Osteoblast (primary cell): ENCODE measurements around the gene FOXM1. TPM values are rescaled to one million over a fixed set of nuclear protein-coding genes. Genes with fewer than 3 reads are reported as not detected.

Experiments used
- DNase-seq: peaks from one replicate; pipeline ENCODE4 v3.0.0; 2011; ENCODE audit warnings: low spot score, mixed read lengths; ENCODE audit not compliant: insufficient read length; ENCODE audit errors: missing footprints
- H2AFZ ChIP-seq: 2 replicates; pipeline ENCODE4 v1.6.0; 2011; ENCODE audit warnings: mild to moderate bottlenecking, low read length
- H3K27ac ChIP-seq: 2 replicates; pipeline ENCODE4 v1.5.1; 2011; ENCODE audit warnings: mild to moderate bottlenecking, low read depth, low read length, moderate library complexity
- H3K27me3 ChIP-seq: 2 replicates; pipeline ENCODE4 v1.6.0; 2012; ENCODE audit warnings: mild to moderate bottlenecking, control low read depth, inconsistent platforms, low read length, moderate library complexity; ENCODE audit not compliant: insufficient read depth
- H3K36me3 ChIP-seq: 2 replicates; pipeline ENCODE4 v1.5.1; 2011; ENCODE audit warnings: mild to moderate bottlenecking, low read length, control low read depth, moderate library complexity; ENCODE audit not compliant: insufficient read depth
- H3K4me1 ChIP-seq: 2 replicates; pipeline ENCODE4 v1.5.1; 2011; ENCODE audit warnings: mild to moderate bottlenecking, low read length, control low read depth, moderate library complexity; ENCODE audit not compliant: insufficient read depth
- H3K4me2 ChIP-seq: 2 replicates; pipeline ENCODE4 v1.6.0; 2011; ENCODE audit warnings: mild to moderate bottlenecking, low read length; ENCODE audit not compliant: insufficient read depth
- H3K4me3 ChIP-seq: fragments of 200-600 bp; sonication (generic); 3 replicates; pipeline ENCODE4 v1.5.1; 2012; ENCODE audit warnings: mild to moderate bottlenecking, low read length, inconsistent platforms; ENCODE audit not compliant: insufficient read depth
- H3K79me2 ChIP-seq: 2 replicates; pipeline ENCODE4 v1.6.0; 2012; ENCODE audit warnings: mild to moderate bottlenecking, low read length, control low read depth, inconsistent platforms; ENCODE audit not compliant: insufficient read depth
- H3K9me3 ChIP-seq: 2 replicates; pipeline ENCODE4 v1.5.1; 2011; ENCODE audit warnings: low read depth, low read length, control low read depth
- H4K20me1 ChIP-seq: 2 replicates; pipeline ENCODE4 v1.6.0; 2012; ENCODE audit warnings: mild to moderate bottlenecking, low read length, control low read depth; ENCODE audit not compliant: insufficient read depth
- total RNA-seq: library from RNA; depleted of rRNA; stranded (reverse); fragments of >200 nt; gene quantifications from 2 replicates; pipeline ENCODE4 v1.2.3, GENCODE V29; 2012
- TF ChIP-seq, protein P1 (sequence below): IDR thresholded peaks from 2 replicates; pipeline ENCODE4 v1.5.1; 2011; ENCODE audit warnings: mild to moderate bottlenecking, low read depth, low read length, moderate library complexity; ENCODE audit errors: extremely low read depth

The FOXM1 gene
- total RNA-seq, 1 donor = 3.3 TPM

DNA sequence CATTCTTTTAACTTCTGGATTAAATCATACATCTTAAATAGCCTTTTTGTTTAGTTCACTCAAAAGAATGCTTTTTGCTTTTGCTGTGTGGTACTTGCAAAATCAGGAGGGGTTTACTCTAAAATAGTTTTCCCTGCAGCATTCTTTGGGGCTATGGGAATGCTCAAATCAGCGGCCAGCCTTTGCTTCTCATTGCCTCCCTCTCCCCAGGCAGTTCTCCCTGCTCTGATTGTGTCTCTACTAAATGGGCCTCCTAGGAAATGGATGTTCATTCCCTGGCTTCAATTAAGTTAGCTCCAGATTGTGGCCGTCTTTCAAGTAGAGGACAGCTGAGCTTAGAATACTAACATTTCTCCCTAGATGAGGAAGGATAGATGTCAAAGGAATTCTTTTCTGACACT is 18.1 kb upstream of the FOXM1 start:
- Histone ChIP-seq H3K36me3 (peaks cover 3% of the 10 kb centered on the region), H3K27ac (no peak overlapping the region), H4K20me1 (peaks cover 40% of the 10 kb centered on the region), H2AFZ (no peak overlapping the region), H3K9me3 (no peaks in the 10 kb centered on the region), H3K79me2 (peaks cover 88% of the 10 kb centered on the region), H3K4me2 (no peak overlapping the region), H3K4me3 (no peak overlapping the region), H3K4me1 (peaks cover 31% of the 10 kb centered on the region), H3K27me3 (no peaks in the 10 kb centered on the region)
- DNase-seq = peak; percentile 52
- TF ChIP-seq, protein P1, sequence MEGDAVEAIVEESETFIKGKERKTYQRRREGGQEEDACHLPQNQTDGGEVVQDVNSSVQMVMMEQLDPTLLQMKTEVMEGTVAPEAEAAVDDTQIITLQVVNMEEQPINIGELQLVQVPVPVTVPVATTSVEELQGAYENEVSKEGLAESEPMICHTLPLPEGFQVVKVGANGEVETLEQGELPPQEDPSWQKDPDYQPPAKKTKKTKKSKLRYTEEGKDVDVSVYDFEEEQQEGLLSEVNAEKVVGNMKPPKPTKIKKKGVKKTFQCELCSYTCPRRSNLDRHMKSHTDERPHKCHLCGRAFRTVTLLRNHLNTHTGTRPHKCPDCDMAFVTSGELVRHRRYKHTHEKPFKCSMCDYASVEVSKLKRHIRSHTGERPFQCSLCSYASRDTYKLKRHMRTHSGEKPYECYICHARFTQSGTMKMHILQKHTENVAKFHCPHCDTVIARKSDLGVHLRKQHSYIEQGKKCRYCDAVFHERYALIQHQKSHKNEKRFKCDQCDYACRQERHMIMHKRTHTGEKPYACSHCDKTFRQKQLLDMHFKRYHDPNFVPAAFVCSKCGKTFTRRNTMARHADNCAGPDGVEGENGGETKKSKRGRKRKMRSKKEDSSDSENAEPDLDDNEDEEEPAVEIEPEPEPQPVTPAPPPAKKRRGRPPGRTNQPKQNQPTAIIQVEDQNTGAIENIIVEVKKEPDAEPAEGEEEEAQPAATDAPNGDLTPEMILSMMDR = no peak

DNA sequence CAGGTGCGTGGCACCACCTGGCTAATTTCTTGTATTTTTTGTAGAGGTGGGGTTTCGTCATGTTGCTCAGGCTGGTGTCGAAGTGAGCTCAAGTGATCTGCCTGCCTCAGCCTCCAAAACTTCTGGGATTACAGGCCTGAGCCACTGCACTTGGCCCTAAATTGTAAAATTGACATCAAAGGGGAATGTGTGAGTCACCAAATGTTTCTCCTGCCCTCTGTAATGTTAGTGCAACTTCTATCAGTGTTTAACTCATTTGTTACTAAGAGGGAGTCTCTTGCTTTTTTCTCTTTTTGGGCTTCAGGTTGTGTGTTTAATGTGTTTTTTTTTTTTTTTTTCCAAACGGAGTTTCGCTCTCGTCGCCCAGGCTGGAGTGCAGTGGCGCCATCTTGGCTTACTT is 16.0 kb upstream of the FOXM1 start:
- peaks cover 71% of the 10 kb centered on the region for H3K79me2 ChIP-seq
- no peaks in the 10 kb centered on the region for H3K9me3 ChIP-seq
- H4K20me1 ChIP-seq = peaks cover 31% of the 10 kb centered on the region
- peaks cover 17% of the 10 kb centered on the region for H3K36me3 ChIP-seq
- TF ChIP-seq, protein P1 = no peak
- no peak overlapping the region for H3K4me3 ChIP-seq
- peaks cover 33% of the 10 kb centered on the region for H3K4me1 ChIP-seq
- peak overlapping the region; percentile 51 for H3K27ac ChIP-seq
- H2AFZ ChIP-seq = no peak overlapping the region
- DNase-seq = peak; percentile 68
- peak overlapping the region; percentile 25 for H3K4me2 ChIP-seq
- H3K27me3 ChIP-seq = no peaks in the 10 kb centered on the region

DNA sequence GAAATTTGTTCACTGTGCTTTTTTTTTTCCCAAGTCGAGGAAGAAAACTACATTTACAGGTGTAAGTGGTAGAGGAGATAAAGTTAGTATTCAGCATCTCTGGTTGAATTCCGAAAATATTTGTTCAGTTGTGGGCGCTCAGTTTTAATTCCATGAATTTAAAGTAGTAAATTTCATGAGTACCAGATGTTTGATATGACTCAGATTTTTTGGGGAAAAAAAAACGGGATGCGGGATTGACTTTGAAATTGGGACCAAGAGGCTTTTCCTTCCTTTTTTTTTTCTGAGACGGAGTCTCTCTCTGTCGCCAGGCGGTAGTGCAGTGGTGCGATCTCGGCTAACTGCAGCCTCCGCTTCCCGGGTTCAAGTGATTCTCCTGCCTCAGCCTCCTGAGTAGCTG is 15.3 kb upstream of the FOXM1 start:
- H3K4me2 ChIP-seq = peak overlapping the region; percentile 97
- peaks cover 29% of the 10 kb centered on the region for H4K20me1 ChIP-seq
- H2AFZ ChIP-seq = no peak overlapping the region
- peaks cover 21% of the 10 kb centered on the region for H3K36me3 ChIP-seq
- peak overlapping the region; percentile 51 for H3K27ac ChIP-seq
- H3K79me2 ChIP-seq = peaks cover 64% of the 10 kb centered on the region
- peak overlapping the region; percentile 99 for H3K4me3 ChIP-seq
- no peaks in the 10 kb centered on the region for H3K27me3 ChIP-seq
- H3K9me3 ChIP-seq = no peaks in the 10 kb centered on the region
- no peak for DNase-seq
- TF ChIP-seq, protein P1 = no peak
- H3K4me1 ChIP-seq = peaks cover 33% of the 10 kb centered on the region

DNA sequence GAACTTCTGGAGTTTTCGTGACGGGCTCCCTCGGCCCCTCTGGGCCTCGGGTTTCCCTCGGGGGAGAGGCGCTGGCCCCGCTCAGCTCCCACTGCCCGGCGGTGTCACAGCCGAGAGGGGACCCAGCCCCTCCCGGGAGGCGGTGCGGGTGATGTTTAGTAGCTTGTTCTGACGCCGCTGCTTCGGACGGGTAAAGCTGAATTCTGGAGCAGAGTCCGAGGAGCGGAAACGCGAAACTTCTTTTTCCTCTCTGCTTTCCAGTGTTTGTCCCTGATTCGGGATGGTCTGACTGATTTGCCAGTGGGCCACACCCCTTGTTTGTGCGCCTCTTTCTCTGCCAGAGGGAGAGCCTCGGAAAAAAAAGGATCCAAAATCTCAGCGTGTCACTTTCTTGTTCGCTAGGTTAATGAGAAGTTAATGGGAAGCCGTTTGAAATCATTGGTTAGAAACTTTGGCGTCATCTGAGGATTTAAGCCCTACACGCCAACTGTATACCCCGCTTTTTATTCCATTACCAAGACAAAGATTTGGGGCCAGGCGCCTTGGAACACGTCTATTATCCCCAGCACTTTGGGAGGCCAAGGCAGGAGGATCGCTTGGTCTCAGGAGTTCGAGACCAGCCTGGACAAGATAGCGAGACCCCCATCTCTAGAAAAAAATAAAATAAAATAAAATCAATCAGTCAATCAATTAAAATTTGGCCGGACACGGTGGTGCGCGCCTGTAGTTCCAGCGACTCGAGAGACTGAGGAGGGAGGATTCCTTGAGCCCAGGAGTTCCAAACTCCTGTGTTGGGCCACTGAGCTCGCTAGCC is 14.5 kb upstream of the FOXM1 start:
- Histone ChIP-seq H4K20me1 (peaks cover 28% of the 10 kb centered on the region), H3K79me2 (peaks cover 58% of the 10 kb centered on the region), H3K36me3 (peaks cover 25% of the 10 kb centered on the region), H3K4me1 (peaks cover 33% of the 10 kb centered on the region), H3K4me2 (peak overlapping the region; percentile 97), H3K9me3 (no peaks in the 10 kb centered on the region), H3K4me3 (peak overlapping the region; percentile 99), H3K27me3 (no peaks in the 10 kb centered on the region), H2AFZ (peak overlapping the region; percentile 95), H3K27ac (peak overlapping the region; percentile 92)
- TF ChIP-seq, protein P1 = no peak
- peak; percentile 75 for DNase-seq
